GM12892 (cell line): Measurements from ENCODE around the gene JCAD.

Source experiments
- POLR2A ChIP-seq: IDR thresholded peaks from 2 replicates; pipeline ENCODE4 v1.6.1; 2011; ENCODE audit warnings: low read depth, low read length, control low read depth
- POLR2AphosphoS5 ChIP-seq: IDR thresholded peaks from 2 replicates; pipeline ENCODE4 v1.6.1; 2011; ENCODE audit warnings: low read depth, low read length, control low read depth

DNA sequence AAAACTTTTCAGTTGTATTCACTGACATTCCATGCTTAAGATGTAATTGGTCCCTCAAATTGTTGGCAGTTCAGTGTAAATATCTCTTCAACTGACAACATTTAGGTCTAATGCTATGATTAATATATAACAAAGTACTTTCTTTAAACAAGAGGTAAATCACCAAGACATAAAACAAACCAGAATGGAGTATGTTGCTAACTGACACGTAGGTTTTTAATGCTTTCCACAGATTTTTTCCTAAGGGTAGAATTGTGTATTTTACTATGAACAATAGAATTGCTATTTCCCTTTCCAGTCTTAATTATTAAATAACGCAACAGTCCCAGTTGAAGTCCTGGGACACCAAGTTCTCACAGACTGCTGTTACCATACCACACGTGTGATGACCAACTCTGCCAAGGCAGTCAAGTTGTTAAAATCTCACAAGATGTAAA is 4.1 kb downstream of the JCAD start:
- TF ChIP-seq POLR2AphosphoS5 (no peak), POLR2A (no peak)
